CD14-positive monocyte (primary cell): ENCODE results near the gene CCDC13. TPM values are rescaled to one million over a fixed set of nuclear protein-coding genes. Genes with fewer than 3 reads are reported as not detected.

Source experiments
- DNase-seq, 3 donors: peaks; one replicate each; pipeline ENCODE4 v3.0.0-alpha.2; 2011 to 2022
- H2AFZ ChIP-seq: 2 replicates; pipeline ENCODE4 v1.6.0; 2012; ENCODE audit warnings: mild to moderate bottlenecking, low read depth, low read length, inconsistent platforms; ENCODE audit not compliant: insufficient read depth, poor library complexity, severe bottlenecking
- H3K27ac ChIP-seq, 2 donors: 1 replicate in 1 of 2; 2 replicates in 1 of 2; pipeline ENCODE4 v1.5.1; 2012 to 2013; ENCODE audit warnings: low read length in 2 of 2, control low read depth in 1 of 2, inconsistent platforms in 1 of 2, low read depth in 1 of 2, mild to moderate bottlenecking in 1 of 2
- H3K27me3 ChIP-seq, 2 donors: one replicate each; pipeline versions ENCODE4 v1.6.0 to v1.6.1; 2011 to 2013; ENCODE audit warnings: low read length in 2 of 2; ENCODE audit not compliant: control insufficient read depth in 2 of 2, insufficient read depth in 2 of 2
- H3K36me3 ChIP-seq, 2 donors: replicated peaks in 1 of 2; 1 replicate in 1 of 2; 2 replicates in 1 of 2; pipeline versions ENCODE4 v1.5.1 to v1.6.1; 2012 to 2013; ENCODE audit warnings: low read length in 2 of 2, control low read depth in 1 of 2, inconsistent platforms in 1 of 2, mild to moderate bottlenecking in 1 of 2; ENCODE audit not compliant: insufficient read depth in 2 of 2, control insufficient read depth in 1 of 2
- H3K4me1 ChIP-seq, 2 donors: 1 replicate in 1 of 2; 2 replicates in 1 of 2; pipeline versions ENCODE4 v1.5.1 to v1.6.1; 2012 to 2013; ENCODE audit warnings: low read length in 2 of 2, control low read depth in 1 of 2, inconsistent platforms in 1 of 2, mild to moderate bottlenecking in 1 of 2, moderate library complexity in 1 of 2; ENCODE audit not compliant: insufficient read depth in 2 of 2, control insufficient read depth in 1 of 2
- H3K4me2 ChIP-seq: replicated peaks from 2 replicates; pipeline ENCODE3; 2012; ENCODE audit warnings: low read length, moderate library complexity, mild to moderate bottlenecking; ENCODE audit not compliant: poor library complexity, severe bottlenecking; ENCODE audit errors: extremely low read depth
- H3K4me3 ChIP-seq, 3 experiments: fragments of 200-600 bp in 1 of 3; sonication (generic) in 1 of 3; replicated peaks in 1 of 3; 1 replicate in 2 of 3; 2 replicates in 1 of 3; pipeline ENCODE4 v1.5.1; 2011 to 2013; ENCODE audit warnings: low read length in 3 of 3, mild to moderate bottlenecking in 3 of 3, control low read depth in 2 of 3, low read depth in 2 of 3, inconsistent platforms in 1 of 3, moderate library complexity in 1 of 3
- H3K79me2 ChIP-seq: 2 replicates; pipeline ENCODE4 v1.6.0; 2012; ENCODE audit warnings: mild to moderate bottlenecking, control low read depth, inconsistent platforms, low read length, moderate library complexity; ENCODE audit not compliant: insufficient read depth
- H3K9ac ChIP-seq: 2 replicates; pipeline ENCODE4 v1.6.0; 2017; ENCODE audit warnings: low read length, mild to moderate bottlenecking; ENCODE audit not compliant: insufficient read depth, poor library complexity, severe bottlenecking
- H3K9me3 ChIP-seq, 2 donors: replicated peaks in 1 of 2; 1 replicate in 1 of 2; 2 replicates in 1 of 2; pipeline versions ENCODE4 v1.5.1 to v1.6.1; 2012 to 2013; ENCODE audit warnings: low read length in 2 of 2, control low read depth in 1 of 2; ENCODE audit not compliant: control insufficient read depth in 1 of 2, insufficient read depth in 1 of 2
- H4K20me1 ChIP-seq: 2 replicates; pipeline ENCODE4 v1.6.0; 2012; ENCODE audit warnings: mild to moderate bottlenecking, low read length, control low read depth, moderate library complexity; ENCODE audit not compliant: insufficient read depth
- H3K27ac Mint-ChIP-seq, 7 donors: one replicate each; pipeline ENCODE4 v1.8.0; 2020; ENCODE audit warnings: mild to moderate bottlenecking in 7 of 7, mixed read lengths in 7 of 7, moderate library complexity in 6 of 7, inconsistent platforms in 2 of 7
- H3K27me3 Mint-ChIP-seq, 3 donors: one replicate each; pipeline ENCODE4 v1.8.0; 2021 to 2022; ENCODE audit warnings: low read depth in 3 of 3, mild to moderate bottlenecking in 3 of 3, mixed read lengths in 3 of 3, moderate library complexity in 3 of 3, inconsistent platforms in 1 of 3
- H3K36me3 Mint-ChIP-seq, 2 donors: one replicate each; pipeline ENCODE4 v1.8.0; 2020; ENCODE audit warnings: mixed read lengths in 2 of 2, inconsistent platforms in 1 of 2, mild to moderate bottlenecking in 1 of 2
- H3K4me1 Mint-ChIP-seq: one replicate; pipeline ENCODE4 v1.8.0; 2020; ENCODE audit warnings: mild to moderate bottlenecking, mixed read lengths
- H3K4me3 Mint-ChIP-seq, 2 donors: one replicate each; pipeline ENCODE4 v1.8.0; 2020; ENCODE audit warnings: mild to moderate bottlenecking in 2 of 2, mixed read lengths in 2 of 2, moderate library complexity in 1 of 2
- H3K9me3 Mint-ChIP-seq, 7 donors: one replicate each; pipeline ENCODE4 v1.8.0; 2020 to 2022; ENCODE audit warnings: mixed read lengths in 7 of 7, mild to moderate bottlenecking in 6 of 7, moderate library complexity in 6 of 7, inconsistent platforms in 2 of 7
- CTCF ChIP-seq: fragments of 200-600 bp; IDR thresholded peaks from one replicate; pipeline ENCODE4 v1.8.0; 2022; ENCODE audit warnings: antibody characterized with exemption, mild to moderate bottlenecking
- WGBS: methylation state at CpG from one replicate; pipeline ENCODE4 v1.1.5; 2013; ENCODE audit warnings: missing lambda C conversion rate; ENCODE audit not compliant: insufficient coverage; 5-methylcytosine and 5-hydroxymethylcytosine counted together
- intact Hi-C, 2 donors: fragments of 100-400 bp; cut with micrococcal nuclease; formaldehyde crosslinking; loops; one replicate each; pipeline versions ENCODE4 v1.15.0 to v1.15.1; 2023
- polyA plus RNA-seq, 3 donors: library from polyadenylated mRNA; depleted of rRNA in 1 of 3; unstranded in 2 of 3; stranded (reverse) in 1 of 3; fragments of 300-500 nt in 2 of 3; fragments of >200 nt in 1 of 3; fragmentation: Illumina TruSeq in 2 of 3; gene quantifications; 1 replicate in 2 of 3; 2 replicates in 1 of 3; pipeline ENCODE4 v1.2.3, GENCODE V29; 2012 to 2021

CCDC13 gene
- polyA plus RNA-seq, 3 donors = 0.97 to 2.4 (median 1.8) TPM

GRCh38 chr3:42729404-42730145 is 43.5 kb downstream of the CCDC13 start:
- H3K4me1 ChIP-seq = no peaks in the 10 kb centered on the region
- WGBS = 97% methylated on average over 6 of the region's 6 CpGs
- H3K9ac ChIP-seq = no peak overlapping the region
- peaks cover 2% of the 10 kb centered on the region for H3K4me1 Mint-ChIP-seq
- no peaks in the 10 kb centered on the region for H3K36me3 ChIP-seq
- no peaks in the 10 kb centered on the region for H3K36me3 Mint-ChIP-seq
- no peak for TF ChIP-seq CTCF
- no peaks in the 10 kb centered on the region for H3K79me2 ChIP-seq
- peaks cover 0 to 5% (median 0%) of the 10 kb centered on the region in 7 donors for H3K9me3 Mint-ChIP-seq
- no peak overlapping the region for H3K4me3 ChIP-seq
- peaks cover 1 to 14% (median 3%) of the 10 kb centered on the region in 3 donors for H3K27me3 Mint-ChIP-seq
- H3K9me3 ChIP-seq = no peaks in the 10 kb centered on the region
- H3K4me2 ChIP-seq = no peak overlapping the region
- H3K27ac ChIP-seq = no peak overlapping the region
- no peaks in the 10 kb centered on the region for H4K20me1 ChIP-seq
- no peak overlapping the region for H3K4me3 Mint-ChIP-seq
- H3K27ac Mint-ChIP-seq = no peak overlapping the region
- H2AFZ ChIP-seq = no peak overlapping the region
- H3K27me3 ChIP-seq = no peaks in the 10 kb centered on the region
- DNase-seq = no peak
- intact Hi-C loops = no loop called here

- no peak overlapping the region for H3K9ac ChIP-seq
- no peak overlapping the region for H3K4me3 Mint-ChIP-seq
- intact Hi-C loops = no loop called here
- no peak overlapping the region for H2AFZ ChIP-seq
- no peaks in the 10 kb centered on the region for H3K36me3 ChIP-seq
- peaks cover 0 to 5% (median 0%) of the 10 kb centered on the region in 7 donors for H3K9me3 Mint-ChIP-seq
- H3K79me2 ChIP-seq = no peaks in the 10 kb centered on the region
- H3K4me1 Mint-ChIP-seq = peaks cover 2% of the 10 kb centered on the region
- no peak overlapping the region for H3K27ac Mint-ChIP-seq
- no CpG with 5 or more reads among the region's 3 CpGs for WGBS
- no peaks in the 10 kb centered on the region for H3K4me1 ChIP-seq
- H3K27me3 Mint-ChIP-seq = peaks cover 1 to 13% (median 1%) of the 10 kb centered on the region in 3 donors
- H3K27me3 ChIP-seq = no peaks in the 10 kb centered on the region
- no peaks in the 10 kb centered on the region for H3K36me3 Mint-ChIP-seq
- no peak overlapping the region for H3K27ac ChIP-seq
- no peak overlapping the region for H3K4me3 ChIP-seq
- no peak for DNase-seq
- H4K20me1 ChIP-seq = no peaks in the 10 kb centered on the region
- H3K9me3 ChIP-seq = no peaks in the 10 kb centered on the region
- no peak overlapping the region for H3K4me2 ChIP-seq
- TF ChIP-seq CTCF = no peak
These were observed 44.2 kb downstream of the CCDC13 start for GRCh38 chr3:42728668-42729364.
